ENCODE results near the gene R3HDM1.

Gene R3HDM1

DNA sequence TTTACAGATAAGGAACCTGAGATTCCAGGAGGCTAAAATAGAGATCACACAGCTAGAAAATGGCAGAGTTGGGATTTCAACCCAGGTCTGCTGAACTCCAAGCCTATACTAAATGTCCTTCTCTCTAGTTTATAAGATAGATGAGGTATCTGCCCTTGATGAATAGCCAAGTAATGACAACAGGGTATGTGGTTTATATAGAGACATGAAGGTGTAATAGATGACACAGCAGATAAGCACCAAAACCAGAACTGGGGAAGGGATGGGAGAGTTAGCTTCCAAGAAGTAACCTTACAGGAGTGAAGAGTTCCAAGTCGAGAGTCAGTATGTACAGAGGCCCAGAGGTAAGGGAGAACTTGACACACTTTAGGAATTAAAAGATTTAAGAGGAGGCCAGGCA, 105.7 kb downstream of the R3HDM1 start:
- TF ChIP-seq, protein P1, sequence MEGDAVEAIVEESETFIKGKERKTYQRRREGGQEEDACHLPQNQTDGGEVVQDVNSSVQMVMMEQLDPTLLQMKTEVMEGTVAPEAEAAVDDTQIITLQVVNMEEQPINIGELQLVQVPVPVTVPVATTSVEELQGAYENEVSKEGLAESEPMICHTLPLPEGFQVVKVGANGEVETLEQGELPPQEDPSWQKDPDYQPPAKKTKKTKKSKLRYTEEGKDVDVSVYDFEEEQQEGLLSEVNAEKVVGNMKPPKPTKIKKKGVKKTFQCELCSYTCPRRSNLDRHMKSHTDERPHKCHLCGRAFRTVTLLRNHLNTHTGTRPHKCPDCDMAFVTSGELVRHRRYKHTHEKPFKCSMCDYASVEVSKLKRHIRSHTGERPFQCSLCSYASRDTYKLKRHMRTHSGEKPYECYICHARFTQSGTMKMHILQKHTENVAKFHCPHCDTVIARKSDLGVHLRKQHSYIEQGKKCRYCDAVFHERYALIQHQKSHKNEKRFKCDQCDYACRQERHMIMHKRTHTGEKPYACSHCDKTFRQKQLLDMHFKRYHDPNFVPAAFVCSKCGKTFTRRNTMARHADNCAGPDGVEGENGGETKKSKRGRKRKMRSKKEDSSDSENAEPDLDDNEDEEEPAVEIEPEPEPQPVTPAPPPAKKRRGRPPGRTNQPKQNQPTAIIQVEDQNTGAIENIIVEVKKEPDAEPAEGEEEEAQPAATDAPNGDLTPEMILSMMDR (IDR thresholded peaks at IDR 0.05) = no peak
- H3K27ac ChIP-seq = no peak overlapping the region
- H3K4me3 ChIP-seq = no peak overlapping the region
- DNase-seq (ENCODE audit: low spot score) = no peak

DNA sequence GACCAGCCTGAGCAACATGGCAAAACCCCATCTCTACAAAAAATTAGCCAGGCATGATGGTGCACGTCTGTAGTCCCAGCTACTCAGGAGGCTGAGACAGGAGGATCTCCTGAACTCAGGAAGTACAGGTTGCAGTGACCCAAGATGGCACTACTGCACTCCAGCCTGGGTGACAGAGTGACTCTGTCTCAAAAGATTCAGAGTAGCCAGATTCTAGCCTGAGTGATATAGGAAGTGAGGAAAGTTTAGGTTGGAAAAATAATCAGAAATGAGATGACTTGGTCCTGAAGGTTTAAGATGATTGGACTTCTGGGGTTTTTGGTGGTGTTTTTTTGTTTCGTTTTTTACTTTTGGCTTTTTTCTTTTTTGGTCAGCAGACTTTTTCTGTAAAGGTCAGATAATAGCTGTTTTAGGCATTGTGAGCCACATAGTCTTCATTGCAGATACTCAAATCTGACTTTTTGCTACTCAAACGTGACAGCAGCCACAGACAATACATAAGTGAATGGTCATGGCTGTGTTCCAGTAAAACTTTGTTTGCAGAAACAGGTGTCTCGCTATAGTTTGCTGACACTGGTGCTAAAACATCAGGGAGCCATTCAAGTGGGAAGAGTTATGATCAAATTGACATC, 106.3 kb downstream of the R3HDM1 start:
- TF ChIP-seq, protein P1 (IDR thresholded peaks at IDR 0.05) = no peak
- DNase-seq (ENCODE audit: low spot score) = no peak
- H3K4me3 ChIP-seq = no peak overlapping the region
- no peak overlapping the region for H3K27ac ChIP-seq

- Histone ChIP-seq H3K4me3 (no peak overlapping the region), H3K27ac (no peak overlapping the region)
- TF ChIP-seq, protein P1 (IDR thresholded peaks at IDR 0.05) = no peak
- DNase-seq (ENCODE audit: low spot score) = no peak
These were observed 107.5 kb downstream of the R3HDM1 start for GRCh38 chr2:135638825-135639224.

- DNase-seq (ENCODE audit: low spot score) = no peak
- H3K27ac ChIP-seq = no peak overlapping the region
- no peak overlapping the region for H3K4me3 ChIP-seq
- TF ChIP-seq, protein P1 (IDR thresholded peaks at IDR 0.05) = no peak
These were observed 110.1 kb downstream of the R3HDM1 start for GRCh38 chr2:135641156-135642068.

GRCh38 chr2:135647836-135648579, 116.7 kb downstream of the R3HDM1 start:
- H3K4me3 ChIP-seq = no peak overlapping the region
- TF ChIP-seq, protein P1 (IDR thresholded peaks at IDR 0.05) = no peak

GRCh38 chr2:135650721-135651120, 119.4 kb downstream of the R3HDM1 start:
- no peak overlapping the region for H3K4me3 ChIP-seq
- TF ChIP-seq, protein P1 (IDR thresholded peaks at IDR 0.05) = no peak
- no peak overlapping the region for H3K27ac ChIP-seq
- DNase-seq (ENCODE audit: low spot score) = no peak

More at GRCh38 chr2:135647836-135648579, 116.7 kb downstream of the R3HDM1 start:
- no peak overlapping the region for H3K27ac ChIP-seq
- DNase-seq (ENCODE audit: low spot score) = no peak
